ENCODE data around the gene FRAS1.
"Not testable (repeated sequence)": the region's sequence is repeated elsewhere in the genome, so short reads cannot be mapped to it uniquely, and the experiment has no call there.

Gene FRAS1

GRCh38 chr4:78323439-78323838 is 266.3 kb downstream of the FRAS1 start:
- no peak overlapping the region for H3K4me3 ChIP-seq (ENCODE audit: low read depth, low read length)
- no peak overlapping the region for H3K27ac ChIP-seq (ENCODE audit: low read depth, low read length)
- H3K4me1 ChIP-seq (ENCODE audit: control insufficient read depth, insufficient read depth, low read length) = peaks cover 14% of the 10 kb centered on the region; the same call in 1 of the 2 replicates
- H3K9ac ChIP-seq (ENCODE audit: low read depth, low read length) = no peak overlapping the region
- peaks cover 33% of the 10 kb centered on the region for H3K36me3 ChIP-seq (ENCODE audit: control insufficient read depth, insufficient read depth, low read length)
- H3K9me3 ChIP-seq (ENCODE audit: control insufficient read depth, insufficient read depth, low read length) = no peaks in the 10 kb centered on the region
- H3K27me3 ChIP-seq (ENCODE audit: control insufficient read depth, insufficient read depth, low read length) = no peaks in the 10 kb centered on the region

DNA sequence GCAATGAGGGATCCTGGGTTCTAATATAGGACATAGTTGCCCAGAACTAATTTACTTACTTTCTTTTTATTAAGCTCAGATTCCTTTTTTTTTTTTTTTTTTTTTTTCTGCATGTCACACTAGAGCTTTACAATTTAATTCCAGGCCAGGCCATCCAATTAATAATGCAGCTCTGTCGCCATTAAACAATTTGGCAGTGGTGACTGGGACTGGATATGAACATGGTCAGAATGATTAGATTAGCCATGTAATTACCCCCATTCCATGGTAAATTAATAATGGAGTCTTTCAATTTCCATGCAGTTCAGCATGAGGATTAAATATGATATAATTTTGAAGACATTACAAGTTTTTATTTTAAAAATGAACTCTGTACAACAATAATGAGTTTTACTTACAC is 267.5 kb downstream of the FRAS1 start:
- no peaks in the 10 kb centered on the region for H3K27me3 ChIP-seq (ENCODE audit: control insufficient read depth, insufficient read depth, low read length)
- no peaks in the 10 kb centered on the region for H3K9me3 ChIP-seq (ENCODE audit: control insufficient read depth, insufficient read depth, low read length)
- peaks cover 21% of the 10 kb centered on the region for H3K36me3 ChIP-seq (ENCODE audit: control insufficient read depth, insufficient read depth, low read length)
- no peak overlapping the region for H3K27ac ChIP-seq (ENCODE audit: low read depth, low read length)
- no peak overlapping the region for H3K4me3 ChIP-seq (ENCODE audit: low read depth, low read length)
- no peak overlapping the region for H3K9ac ChIP-seq (ENCODE audit: low read depth, low read length)
- H3K4me1 ChIP-seq (ENCODE audit: control insufficient read depth, insufficient read depth, low read length) = peaks cover 8% of the 10 kb centered on the region; the same call in 1 of the 2 replicates

- no peak overlapping the region for H3K9ac ChIP-seq (ENCODE audit: low read depth, low read length)
- H3K36me3 ChIP-seq (ENCODE audit: control insufficient read depth, insufficient read depth, low read length) = peaks cover 19% of the 10 kb centered on the region
- H3K27ac ChIP-seq (ENCODE audit: low read depth, low read length) = no peak overlapping the region
- H3K4me1 ChIP-seq (ENCODE audit: control insufficient read depth, insufficient read depth, low read length) = peaks cover 8% of the 10 kb centered on the region; the same call in 1 of the 2 replicates
- no peaks in the 10 kb centered on the region for H3K9me3 ChIP-seq (ENCODE audit: control insufficient read depth, insufficient read depth, low read length)
- H3K4me3 ChIP-seq (ENCODE audit: low read depth, low read length) = no peak overlapping the region
- no peaks in the 10 kb centered on the region for H3K27me3 ChIP-seq (ENCODE audit: control insufficient read depth, insufficient read depth, low read length)
Measured at GRCh38 chr4:78325271-78326157, 268.4 kb downstream of the FRAS1 start.

GRCh38 chr4:78328591-78328990 is 271.5 kb downstream of the FRAS1 start:
- H3K27ac ChIP-seq (ENCODE audit: low read depth, low read length); H3K27me3 ChIP-seq (ENCODE audit: control insufficient read depth, insufficient read depth, low read length); H3K9ac ChIP-seq (ENCODE audit: low read depth, low read length); H3K36me3 ChIP-seq (ENCODE audit: control insufficient read depth, insufficient read depth, low read length); H3K4me3 ChIP-seq (ENCODE audit: low read depth, low read length); H3K9me3 ChIP-seq (ENCODE audit: control insufficient read depth, insufficient read depth, low read length): not testable (repeated sequence)
- peaks cover 28% of the 10 kb centered on the region for H3K4me1 ChIP-seq (ENCODE audit: control insufficient read depth, insufficient read depth, low read length)

- Histone ChIP-seq H3K27me3 (ENCODE audit: control insufficient read depth, insufficient read depth, low read length) (no peaks in the 10 kb centered on the region), H3K36me3 (ENCODE audit: control insufficient read depth, insufficient read depth, low read length) (peaks cover 7% of the 10 kb centered on the region)
Measured at GRCh38 chr4:78331186-78331585, 274.1 kb downstream of the FRAS1 start.

GRCh38 chr4:78331965-78332364 is 274.8 kb downstream of the FRAS1 start:
- H3K9ac ChIP-seq (ENCODE audit: low read depth, low read length) = no peak overlapping the region
- H3K27ac ChIP-seq (ENCODE audit: low read depth, low read length) = no peak overlapping the region
- peaks cover 47% of the 10 kb centered on the region for H3K4me1 ChIP-seq (ENCODE audit: control insufficient read depth, insufficient read depth, low read length)
- H3K4me3 ChIP-seq (ENCODE audit: low read depth, low read length) = no peak overlapping the region
- H3K9me3 ChIP-seq (ENCODE audit: control insufficient read depth, insufficient read depth, low read length) = no peaks in the 10 kb centered on the region
- H3K27me3 ChIP-seq (ENCODE audit: control insufficient read depth, insufficient read depth, low read length) = no peaks in the 10 kb centered on the region
- peaks cover 10% of the 10 kb centered on the region for H3K36me3 ChIP-seq (ENCODE audit: control insufficient read depth, insufficient read depth, low read length)

More at GRCh38 chr4:78331186-78331585, 274.1 kb downstream of the FRAS1 start:
- Histone ChIP-seq H3K4me1 (ENCODE audit: control insufficient read depth, insufficient read depth, low read length) (peaks cover 40% of the 10 kb centered on the region), H3K9ac (ENCODE audit: low read depth, low read length) (no peak overlapping the region), H3K27ac (ENCODE audit: low read depth, low read length) (peak overlapping the region; percentile 68), H3K4me3 (ENCODE audit: low read depth, low read length) (no peak overlapping the region), H3K9me3 (ENCODE audit: control insufficient read depth, insufficient read depth, low read length) (no peaks in the 10 kb centered on the region)

- Histone ChIP-seq H3K4me3 (ENCODE audit: low read depth, low read length) (no peak overlapping the region), H3K9me3 (ENCODE audit: control insufficient read depth, insufficient read depth, low read length) (no peaks in the 10 kb centered on the region), H3K4me1 (ENCODE audit: control insufficient read depth, insufficient read depth, low read length) (peaks cover 49% of the 10 kb centered on the region), H3K27me3 (ENCODE audit: control insufficient read depth, insufficient read depth, low read length) (no peaks in the 10 kb centered on the region), H3K27ac (ENCODE audit: low read depth, low read length) (no peak overlapping the region), H3K9ac (ENCODE audit: low read depth, low read length) (no peak overlapping the region), H3K36me3 (ENCODE audit: control insufficient read depth, insufficient read depth, low read length) (peaks cover 18% of the 10 kb centered on the region)
Measured at GRCh38 chr4:78332976-78333375, 275.9 kb downstream of the FRAS1 start.

- H3K9me3 ChIP-seq (ENCODE audit: control insufficient read depth, insufficient read depth, low read length) = no peaks in the 10 kb centered on the region
- H3K27ac ChIP-seq (ENCODE audit: low read depth, low read length) = peak overlapping the region; percentile 54
- peaks cover 42% of the 10 kb centered on the region for H3K4me1 ChIP-seq (ENCODE audit: control insufficient read depth, insufficient read depth, low read length)
- H3K36me3 ChIP-seq (ENCODE audit: control insufficient read depth, insufficient read depth, low read length) = peaks cover 51% of the 10 kb centered on the region
- H3K4me3 ChIP-seq (ENCODE audit: low read depth, low read length) = no peak overlapping the region
- H3K27me3 ChIP-seq (ENCODE audit: control insufficient read depth, insufficient read depth, low read length) = no peaks in the 10 kb centered on the region
- no peak overlapping the region for H3K9ac ChIP-seq (ENCODE audit: low read depth, low read length)
Measured at GRCh38 chr4:78336093-78336943, 279.2 kb downstream of the FRAS1 start.

DNA sequence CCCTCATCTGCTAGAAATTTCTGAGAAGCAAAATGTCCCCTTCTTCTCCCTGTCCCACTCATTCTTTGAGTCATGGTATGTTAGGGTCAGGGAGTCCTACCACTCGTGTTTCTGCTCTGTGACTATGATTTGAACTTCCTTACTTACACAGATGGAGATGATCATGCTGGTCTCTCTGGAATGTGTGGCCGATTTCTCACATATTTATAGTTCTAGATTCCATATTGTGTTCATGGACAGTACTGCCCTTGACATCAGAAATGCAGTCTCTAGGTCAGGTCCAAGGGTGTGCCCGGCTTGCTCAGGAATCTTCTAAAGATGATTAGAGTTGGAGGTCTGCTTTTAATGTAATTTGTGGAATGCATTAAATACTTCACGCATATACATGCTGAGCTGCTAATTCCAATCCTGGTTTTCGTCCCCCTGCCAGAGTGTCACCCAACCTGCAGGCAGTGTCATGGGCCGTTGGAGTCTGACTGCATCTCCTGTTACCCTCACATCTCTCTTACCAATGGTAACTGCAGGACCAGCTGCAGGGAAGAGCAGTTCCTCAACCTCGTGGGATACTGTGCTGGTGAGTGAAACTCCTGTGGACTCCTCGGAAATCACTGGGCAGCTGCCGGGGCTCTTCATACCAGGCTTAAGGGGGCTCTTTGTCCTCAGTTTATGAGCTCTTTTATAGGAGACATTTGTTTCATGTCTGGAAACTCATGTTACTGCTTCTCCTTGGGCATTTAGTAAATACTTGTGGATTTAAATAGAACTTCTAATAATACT is 280.3 kb downstream of the FRAS1 start:
- H3K9ac ChIP-seq (ENCODE audit: low read depth, low read length) = no peak overlapping the region
- H3K36me3 ChIP-seq (ENCODE audit: control insufficient read depth, insufficient read depth, low read length) = peaks cover 57% of the 10 kb centered on the region
- H3K9me3 ChIP-seq (ENCODE audit: control insufficient read depth, insufficient read depth, low read length) = no peaks in the 10 kb centered on the region
- H3K27me3 ChIP-seq (ENCODE audit: control insufficient read depth, insufficient read depth, low read length) = no peaks in the 10 kb centered on the region
- H3K4me1 ChIP-seq (ENCODE audit: control insufficient read depth, insufficient read depth, low read length) = peaks cover 37% of the 10 kb centered on the region
- H3K27ac ChIP-seq (ENCODE audit: low read depth, low read length) = no peak overlapping the region
- no peak overlapping the region for H3K4me3 ChIP-seq (ENCODE audit: low read depth, low read length)

- H3K4me1 ChIP-seq (ENCODE audit: control insufficient read depth, insufficient read depth, low read length) = peaks cover 11% of the 10 kb centered on the region
- H3K9ac ChIP-seq (ENCODE audit: low read depth, low read length) = no peak overlapping the region
Measured at GRCh38 chr4:78342125-78342524, 285.0 kb downstream of the FRAS1 start.

More at GRCh38 chr4:78342125-78342524, 285.0 kb downstream of the FRAS1 start:
- H3K9me3 ChIP-seq (ENCODE audit: control insufficient read depth, insufficient read depth, low read length) = no peaks in the 10 kb centered on the region
- no peaks in the 10 kb centered on the region for H3K27me3 ChIP-seq (ENCODE audit: control insufficient read depth, insufficient read depth, low read length)
- H3K4me3 ChIP-seq (ENCODE audit: low read depth, low read length) = no peak overlapping the region
- no peak overlapping the region for H3K27ac ChIP-seq (ENCODE audit: low read depth, low read length)
- peaks cover 56% of the 10 kb centered on the region for H3K36me3 ChIP-seq (ENCODE audit: control insufficient read depth, insufficient read depth, low read length)

All from HUES48 (cell line).